Right lobe of liver (tissue), 6 donors: ENCODE measurements around the gene RND3. TPM values are rescaled to one million over a fixed set of nuclear protein-coding genes. Genes with fewer than 3 reads are reported as not detected.

ENCODE experiments used
- ATAC-seq, 4 donors: fragments of 200-7000 bp; cut with Tn5 transposase; one replicate each; pipeline ENCODE4 v1.9.1; 2020; ENCODE audit warnings: mild to moderate bottlenecking in 4 of 4, moderate library complexity in 4 of 4
- DNase-seq, 3 donors: peaks; one replicate each; pipeline ENCODE4 v3.0.0-alpha.2; 2020
- H3K27ac ChIP-seq, 3 donors: fragments of 200-600 bp; one replicate each; pipeline ENCODE4 v1.8.0; 2022
- H3K27me3 ChIP-seq, 2 donors: fragments of 200-600 bp; one replicate each; pipeline ENCODE4 v1.8.0; 2022
- H3K36me3 ChIP-seq, 4 donors: fragments of 200-600 bp; sonication (generic) in 1 of 4; one replicate each; pipeline versions ENCODE4 v1.5.1 to v1.8.0; 2017 to 2022; ENCODE audit warnings: control low read depth in 1 of 4
- H3K4me1 ChIP-seq, 4 donors: fragments of 200-600 bp; sonication (generic) in 1 of 4; one replicate each; pipeline versions ENCODE4 v1.5.1 to v1.8.0; 2017 to 2022; ENCODE audit warnings: control low read depth in 1 of 4
- H3K4me3 ChIP-seq, 3 donors: fragments of 200-600 bp; one replicate each; pipeline ENCODE4 v1.8.0; 2022
- H3K9me3 ChIP-seq, 4 donors: fragments of 200-600 bp; sonication (generic) in 1 of 4; one replicate each; pipeline versions ENCODE4 v1.5.1 to v1.8.0; 2017 to 2022; ENCODE audit warnings: control low read depth in 1 of 4
- POLR2A ChIP-seq: fragments of 450-650 bp; IDR thresholded peaks from one replicate; pipeline ENCODE4 v1.6.1; 2017; ENCODE audit warnings: antibody characterized with exemption, mild to moderate bottlenecking
- WGBS: methylation state at CpG from one replicate; pipeline ENCODE4 v1.1.6; 2018; ENCODE audit warnings: low coverage, low lambda C conversion rate; ENCODE audit not compliant: insufficient coverage; ENCODE audit errors: missing lambda C conversion rate; 5-methylcytosine and 5-hydroxymethylcytosine counted together
- intact Hi-C, 2 donors: fragments of 100-400 bp; cut with DNase I; formaldehyde crosslinking; loops; one replicate each; pipeline versions ENCODE4 v1.11.2 to v1.14.1; 2022
- long read RNA-seq: library from polyadenylated mRNA; unstranded; transcript quantifications from one replicate; pipeline ENCODE4 v2.0.0, GENCODE V29; 2019
- total RNA-seq, 6 experiments: library from RNA; depleted of rRNA in 2 of 6; stranded (reverse); fragments of >200 nt in 2 of 6; fragmentation: NEBNext Ultra II Directional in 3 of 6; extraction: Animal tissue kit (Norgen Biotek cat#: 25700) in 3 of 6; gene quantifications; one replicate each; pipeline versions ENCODE4 v1.1.0 to v1.2.4, GENCODE V29; 2016 to 2023
- TF ChIP-seq, protein P1 (sequence below), 4 donors: fragments of 200-600 bp in 3 of 4; fragments of 450-650 bp in 1 of 4; IDR thresholded peaks; one replicate each; pipeline versions ENCODE4 v1.5.1 to v1.8.0; 2016 to 2022; ENCODE audit warnings: antibody characterized with exemption in 4 of 4, mild to moderate bottlenecking in 2 of 4
- donor health status: DM: no; HTN: yes; CAD: no.
- donor health status: DM: no; HTN: no; CAD: no.
- donor health status: DM: no; HTN: no; CAD: no.
- donor health status: DM: no; HTN: yes; CAD: no.
- donor health status: DM: no; HTN: yes; CAD: no.

The RND3 gene, protein sequence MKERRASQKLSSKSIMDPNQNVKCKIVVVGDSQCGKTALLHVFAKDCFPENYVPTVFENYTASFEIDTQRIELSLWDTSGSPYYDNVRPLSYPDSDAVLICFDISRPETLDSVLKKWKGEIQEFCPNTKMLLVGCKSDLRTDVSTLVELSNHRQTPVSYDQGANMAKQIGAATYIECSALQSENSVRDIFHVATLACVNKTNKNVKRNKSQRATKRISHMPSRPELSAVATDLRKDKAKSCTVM
- total RNA-seq: 10 to 100 TPM; 20.0 to 70.5 (median 36.8) TPM
- long read RNA-seq, partial matches to known transcripts: 0 of 4 reads
- long read RNA-seq, other reads (novel, unspliced or antisense): 2 of 4 reads

DNA sequence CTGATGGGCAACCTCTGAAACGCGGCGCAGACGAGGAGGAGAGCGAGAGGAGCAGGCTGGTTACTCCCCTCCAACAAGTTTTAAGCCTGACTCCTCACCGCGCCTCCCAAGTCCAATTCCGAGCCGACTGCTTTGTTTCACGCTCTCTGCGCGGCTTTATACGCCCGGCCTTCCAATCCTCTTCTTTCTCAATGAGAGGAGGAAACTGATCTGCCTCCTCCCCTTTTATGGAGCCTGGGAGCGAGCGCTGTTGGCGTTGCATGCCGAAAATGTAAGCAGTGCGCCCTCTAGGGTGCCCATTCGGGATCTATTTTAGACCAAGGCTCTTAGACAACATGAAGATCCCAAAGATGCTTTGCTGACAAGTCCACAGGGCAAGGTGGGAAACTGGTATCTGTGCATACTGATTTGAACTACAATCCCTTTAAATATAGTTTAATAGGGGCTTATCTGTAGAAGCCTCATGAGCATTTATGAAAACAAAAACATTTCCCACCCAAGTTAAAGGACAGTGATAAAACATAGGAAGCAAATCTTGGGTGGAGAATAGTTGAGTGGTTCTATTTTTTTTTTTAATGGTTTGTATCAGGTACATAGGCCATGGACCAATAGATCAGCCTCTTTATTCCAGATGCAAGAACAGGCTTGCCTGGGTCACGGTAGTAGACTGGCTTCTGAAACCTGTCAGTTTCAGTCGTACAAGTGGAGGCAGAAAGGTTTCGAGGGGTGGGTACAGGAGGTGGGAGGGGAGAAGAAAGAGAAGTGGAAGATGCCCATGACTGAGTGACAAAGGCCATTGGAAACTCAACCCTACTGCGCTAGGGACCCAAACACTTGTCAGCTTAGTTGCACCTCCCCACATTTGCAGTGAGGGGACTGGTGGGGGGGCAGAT is at the start of gene RND3:
TSS of gene RND3 (minus strand) at position 131 of the 893 bp plus-strand sequence. CDS start 250 bp downstream, outside the sequence.
- Histone ChIP-seq H3K9me3 (no peaks in the 10 kb centered on the region), H3K4me1 (peaks cover 0 to 28% (median 11%) of the 10 kb centered on the region in 4 donors), H3K4me3 (peak within 1 kb of the TSS; percentile 65 to 85 (median 76)), H3K27me3 (no peaks in the 10 kb centered on the region), H3K36me3 (peaks cover 0 to 11% (median 0%) of the 10 kb centered on the region in 4 donors), H3K27ac (peak within 1 kb of the TSS; percentile 88 to 97 (median 95))
- ATAC-seq (peak; percentile 68 to 85 (median 74)), DNase-seq (peak; percentile 94 to 97 (median 95))
- WGBS: 19% methylated on average over 17 of the region's 24 CpGs
- intact Hi-C loops: no loop called here
- TF ChIP-seq POLR2A: peak; percentile 95
- TF ChIP-seq, protein P1, sequence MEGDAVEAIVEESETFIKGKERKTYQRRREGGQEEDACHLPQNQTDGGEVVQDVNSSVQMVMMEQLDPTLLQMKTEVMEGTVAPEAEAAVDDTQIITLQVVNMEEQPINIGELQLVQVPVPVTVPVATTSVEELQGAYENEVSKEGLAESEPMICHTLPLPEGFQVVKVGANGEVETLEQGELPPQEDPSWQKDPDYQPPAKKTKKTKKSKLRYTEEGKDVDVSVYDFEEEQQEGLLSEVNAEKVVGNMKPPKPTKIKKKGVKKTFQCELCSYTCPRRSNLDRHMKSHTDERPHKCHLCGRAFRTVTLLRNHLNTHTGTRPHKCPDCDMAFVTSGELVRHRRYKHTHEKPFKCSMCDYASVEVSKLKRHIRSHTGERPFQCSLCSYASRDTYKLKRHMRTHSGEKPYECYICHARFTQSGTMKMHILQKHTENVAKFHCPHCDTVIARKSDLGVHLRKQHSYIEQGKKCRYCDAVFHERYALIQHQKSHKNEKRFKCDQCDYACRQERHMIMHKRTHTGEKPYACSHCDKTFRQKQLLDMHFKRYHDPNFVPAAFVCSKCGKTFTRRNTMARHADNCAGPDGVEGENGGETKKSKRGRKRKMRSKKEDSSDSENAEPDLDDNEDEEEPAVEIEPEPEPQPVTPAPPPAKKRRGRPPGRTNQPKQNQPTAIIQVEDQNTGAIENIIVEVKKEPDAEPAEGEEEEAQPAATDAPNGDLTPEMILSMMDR (IDR thresholded peaks at IDR 0.05): peak; percentile 85 to 91 (median 88)

DNA sequence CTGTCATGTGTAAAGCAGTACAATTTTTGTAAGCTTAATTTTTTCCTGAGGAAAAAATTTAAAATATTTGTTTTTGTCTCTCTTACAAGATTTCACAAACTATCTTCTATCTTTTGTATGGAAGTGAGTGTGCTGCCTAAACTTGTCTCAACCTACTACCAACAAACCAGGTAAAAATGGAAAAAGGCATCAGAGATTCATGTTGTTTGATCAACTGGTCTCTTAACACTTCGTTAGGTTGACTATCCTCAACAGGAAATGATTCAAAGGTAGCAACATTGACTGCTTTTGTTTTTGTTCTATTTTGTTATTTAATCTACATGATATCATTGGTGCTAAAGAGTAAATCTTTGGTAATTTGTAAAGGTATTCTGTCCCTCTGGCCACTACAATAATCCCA is 47.7 kb upstream of the RND3 start:
- Histone ChIP-seq H3K27ac (no peak overlapping the region), H3K36me3 (no peaks in the 10 kb centered on the region), H3K4me1 (no peaks in the 10 kb centered on the region), H3K27me3 (no peaks in the 10 kb centered on the region), H3K9me3 (no peaks in the 10 kb centered on the region), H3K4me3 (no peak overlapping the region)
- ATAC-seq (no peak), DNase-seq (no peak)
- intact Hi-C loops: no loop called here
- TF ChIP-seq, protein P1 (IDR thresholded peaks at IDR 0.05): no peak
- no peak for TF ChIP-seq POLR2A
- WGBS: 81% methylated on average over 1 of the region's 1 CpG

DNA sequence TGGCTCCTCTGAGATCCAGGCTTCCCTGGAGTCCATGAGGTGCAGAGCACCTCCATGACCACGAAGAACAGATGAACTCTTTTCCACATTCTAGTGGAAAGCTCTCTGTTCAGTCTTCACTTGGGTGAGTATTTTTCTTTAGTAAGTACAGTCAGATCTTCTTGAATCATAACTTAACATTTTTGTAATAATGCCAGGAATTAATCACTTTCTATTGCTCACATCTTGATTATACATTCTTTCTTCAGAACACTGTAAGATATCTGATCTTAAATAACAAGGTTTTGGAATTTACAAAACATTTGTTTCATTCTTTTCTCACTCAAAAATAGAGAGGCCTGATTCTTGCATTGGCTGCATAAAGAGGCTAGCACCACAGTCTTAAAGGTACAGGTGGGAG is 45.4 kb upstream of the RND3 start:
- intact Hi-C loops: no loop called here
- no peaks in the 10 kb centered on the region for H3K36me3 ChIP-seq
- no peaks in the 10 kb centered on the region for H3K9me3 ChIP-seq
- H3K27me3 ChIP-seq: no peaks in the 10 kb centered on the region
- 75% methylated on average over 1 of the region's 1 CpG for WGBS
- peaks cover 0 to 3% (median 0%) of the 10 kb centered on the region in 4 donors for H3K4me1 ChIP-seq
- no peak overlapping the region for H3K4me3 ChIP-seq
- ATAC-seq (no peak), DNase-seq (no peak)
- H3K27ac ChIP-seq: no peak overlapping the region
- TF ChIP-seq POLR2A: no peak
- TF ChIP-seq, protein P1 (IDR thresholded peaks at IDR 0.05): no peak

DNA sequence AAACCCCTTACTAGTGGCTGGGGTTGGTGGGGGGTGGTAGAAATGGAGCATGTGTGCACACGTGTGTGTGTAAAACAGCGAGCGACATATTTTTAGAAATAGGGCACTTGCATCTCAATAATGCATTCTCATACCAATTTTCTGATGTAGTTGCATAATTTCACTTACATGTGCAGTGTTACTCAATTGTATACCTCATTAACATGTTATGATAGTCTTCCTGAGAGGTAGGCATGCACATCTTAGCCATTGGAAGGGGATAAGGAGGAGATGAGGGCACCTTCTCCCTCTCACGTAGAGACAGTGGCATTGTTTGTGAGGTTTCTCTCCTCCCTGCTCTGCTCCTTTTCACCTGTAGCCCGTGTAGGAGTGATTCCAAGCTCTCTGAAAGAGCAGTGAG is 44.6 kb upstream of the RND3 start:
- no peaks in the 10 kb centered on the region for H3K27me3 ChIP-seq
- H3K4me3 ChIP-seq: no peak overlapping the region
- H3K4me1 ChIP-seq: peaks cover 0 to 3% (median 0%) of the 10 kb centered on the region in 4 donors
- no peaks in the 10 kb centered on the region for H3K9me3 ChIP-seq
- WGBS: 88% methylated on average over 5 of the region's 5 CpGs
- ATAC-seq (no peak), DNase-seq (no peak)
- intact Hi-C loops: no loop called here
- no peaks in the 10 kb centered on the region for H3K36me3 ChIP-seq
- H3K27ac ChIP-seq: no peak overlapping the region
- TF ChIP-seq, protein P1 (IDR thresholded peaks at IDR 0.05): no peak
- no peak for TF ChIP-seq POLR2A
